Measurements from ENCODE around the gene SPRR5.

Gene SPRR5

DNA sequence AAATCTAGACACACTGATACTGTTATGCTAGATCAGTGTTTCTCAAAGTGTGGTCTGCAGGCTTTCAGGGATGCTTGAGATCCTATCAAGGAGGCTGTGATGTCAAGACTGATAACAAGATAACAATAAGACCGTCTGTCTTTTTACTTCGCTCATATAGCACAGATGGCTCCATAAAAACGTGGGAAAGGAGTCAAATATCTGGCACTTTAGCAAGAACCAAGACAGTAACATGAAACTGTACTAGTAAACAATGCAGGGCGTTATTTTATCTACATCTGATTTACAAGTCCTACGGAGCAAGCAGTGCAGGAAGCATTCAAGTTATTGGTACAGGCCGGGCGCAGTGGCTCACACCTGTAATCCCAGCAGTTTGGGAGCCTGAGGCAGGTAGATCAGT lies 50.9 kb downstream of the SPRR5 start:
- TF ChIP-seq, protein P1, sequence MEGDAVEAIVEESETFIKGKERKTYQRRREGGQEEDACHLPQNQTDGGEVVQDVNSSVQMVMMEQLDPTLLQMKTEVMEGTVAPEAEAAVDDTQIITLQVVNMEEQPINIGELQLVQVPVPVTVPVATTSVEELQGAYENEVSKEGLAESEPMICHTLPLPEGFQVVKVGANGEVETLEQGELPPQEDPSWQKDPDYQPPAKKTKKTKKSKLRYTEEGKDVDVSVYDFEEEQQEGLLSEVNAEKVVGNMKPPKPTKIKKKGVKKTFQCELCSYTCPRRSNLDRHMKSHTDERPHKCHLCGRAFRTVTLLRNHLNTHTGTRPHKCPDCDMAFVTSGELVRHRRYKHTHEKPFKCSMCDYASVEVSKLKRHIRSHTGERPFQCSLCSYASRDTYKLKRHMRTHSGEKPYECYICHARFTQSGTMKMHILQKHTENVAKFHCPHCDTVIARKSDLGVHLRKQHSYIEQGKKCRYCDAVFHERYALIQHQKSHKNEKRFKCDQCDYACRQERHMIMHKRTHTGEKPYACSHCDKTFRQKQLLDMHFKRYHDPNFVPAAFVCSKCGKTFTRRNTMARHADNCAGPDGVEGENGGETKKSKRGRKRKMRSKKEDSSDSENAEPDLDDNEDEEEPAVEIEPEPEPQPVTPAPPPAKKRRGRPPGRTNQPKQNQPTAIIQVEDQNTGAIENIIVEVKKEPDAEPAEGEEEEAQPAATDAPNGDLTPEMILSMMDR (IDR thresholded peaks at IDR 0.05), result no peak

DNA sequence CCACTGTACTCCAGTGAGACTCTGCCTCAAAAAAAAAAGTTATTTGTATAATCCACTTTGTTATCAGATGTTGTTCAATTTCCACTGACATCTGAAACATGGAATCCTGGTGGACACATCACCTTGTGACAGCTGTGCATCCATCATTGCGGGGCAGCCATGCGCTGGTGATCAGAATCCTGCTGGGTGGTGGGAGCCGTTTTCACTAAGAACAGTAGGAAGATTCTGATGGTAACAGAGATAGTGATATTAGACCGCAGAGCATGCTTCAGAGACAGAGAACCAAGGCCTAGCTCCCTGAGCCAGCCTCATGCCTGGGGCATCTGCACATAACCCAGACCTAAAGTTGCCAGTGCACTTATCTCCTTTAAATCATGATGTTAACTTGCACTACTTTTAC lies 51.5 kb downstream of the SPRR5 start:
- TF ChIP-seq, protein P1 (IDR thresholded peaks at IDR 0.05), result no peak

Data from LNCAP (cell line).